Astrocyte (in vitro differentiated cells and primary cell): Measurements from ENCODE around the gene CLASP1. TPM values are rescaled to one million over a fixed set of nuclear protein-coding genes. Genes with fewer than 3 reads are reported as not detected.

ENCODE experiments used
- DNase-seq: peaks from one replicate; pipeline ENCODE4 v3.0.0-alpha.2; 2010; ENCODE audit warnings: low read depth
- FAIRE-seq: peaks from 2 replicates; lab custom pipeline; 2011; peaks lifted over from hg19 to GRCh38; lab: Jason Lieb, UNC
- H2AFZ ChIP-seq: 2 replicates; pipeline ENCODE4 v1.6.0; 2012; ENCODE audit warnings: low read depth, low read length, inconsistent platforms
- H3K27ac ChIP-seq: 2 replicates; pipeline ENCODE4 v1.5.1; 2011; ENCODE audit warnings: low read depth, low read length, inconsistent platforms
- H3K27me3 ChIP-seq: 2 replicates; pipeline ENCODE4 v1.6.0; 2011; ENCODE audit warnings: low read length, inconsistent platforms; ENCODE audit not compliant: insufficient read depth
- H3K36me3 ChIP-seq: 2 replicates; pipeline ENCODE4 v1.5.1; 2011; ENCODE audit warnings: low read length, inconsistent platforms; ENCODE audit not compliant: insufficient read depth
- H3K4me1 ChIP-seq: 2 replicates; pipeline ENCODE4 v1.5.1; 2011; ENCODE audit warnings: low read length, inconsistent platforms; ENCODE audit not compliant: insufficient read depth
- H3K4me2 ChIP-seq: 2 replicates; pipeline ENCODE4 v1.6.0; 2012; ENCODE audit warnings: low read length, inconsistent platforms
- H3K4me3 ChIP-seq: 2 replicates; pipeline ENCODE4 v1.5.1; 2011; ENCODE audit warnings: low read depth, mild to moderate bottlenecking, low read length, inconsistent platforms; ENCODE audit not compliant: insufficient read depth
- H3K79me2 ChIP-seq: 2 replicates; pipeline ENCODE4 v1.6.0; 2012; ENCODE audit warnings: mild to moderate bottlenecking, low read length, inconsistent platforms; ENCODE audit not compliant: insufficient read depth
- H3K9ac ChIP-seq: 2 replicates; pipeline ENCODE4 v1.6.0; 2012; ENCODE audit warnings: mild to moderate bottlenecking, low read length, inconsistent platforms
- H3K9me3 ChIP-seq: 2 replicates; pipeline ENCODE4 v1.5.1; 2012; ENCODE audit warnings: low read depth, mild to moderate bottlenecking, low read length, inconsistent platforms; ENCODE audit not compliant: insufficient read depth
- H4K20me1 ChIP-seq: 2 replicates; pipeline ENCODE4 v1.6.0; 2012; ENCODE audit warnings: low read length, inconsistent platforms; ENCODE audit not compliant: insufficient read depth
- H3K27ac Mint-ChIP-seq: one replicate; pipeline ENCODE4 v1.8.0; 2021; ENCODE audit warnings: mild to moderate bottlenecking, mixed read lengths; ENCODE audit not compliant: unreplicated experiment
- H3K27me3 Mint-ChIP-seq: one replicate; pipeline ENCODE4 v1.8.0; 2021; ENCODE audit warnings: low read depth, mixed read lengths; ENCODE audit not compliant: unreplicated experiment
- H3K36me3 Mint-ChIP-seq: one replicate; pipeline ENCODE4 v1.8.0; 2021; ENCODE audit warnings: low read depth, mixed read lengths; ENCODE audit not compliant: unreplicated experiment
- H3K4me1 Mint-ChIP-seq: one replicate; pipeline ENCODE4 v1.8.0; 2021; ENCODE audit warnings: low read depth, mixed read lengths; ENCODE audit not compliant: unreplicated experiment
- H3K4me3 Mint-ChIP-seq: one replicate; pipeline ENCODE4 v1.8.0; 2021; ENCODE audit warnings: mild to moderate bottlenecking, moderate library complexity, mixed read lengths; ENCODE audit not compliant: unreplicated experiment
- H3K9me3 Mint-ChIP-seq: one replicate; pipeline ENCODE4 v1.8.0; 2021; ENCODE audit warnings: mild to moderate bottlenecking, mixed read lengths; ENCODE audit not compliant: unreplicated experiment
- EZH2 ChIP-seq: IDR thresholded peaks from 2 replicates; pipeline ENCODE4 v1.6.1; 2012; ENCODE audit warnings: mild to moderate bottlenecking, low read length, inconsistent platforms; ENCODE audit not compliant: insufficient read depth
- total RNA-seq: library from RNA; stranded (reverse); gene quantifications from 2 replicates; pipeline ENCODE4 v1.2.1, GENCODE V29; 2021
- TF ChIP-seq, protein P1 (sequence below): IDR thresholded peaks from 2 replicates; pipeline ENCODE4 v1.5.1; 2011; ENCODE audit warnings: low read depth, mild to moderate bottlenecking, inconsistent platforms, low read length, moderate library complexity; ENCODE audit not compliant: insufficient read depth

The CLASP1 gene
- total RNA-seq, 1 donor from 2014 or later: 56.7 TPM

DNA sequence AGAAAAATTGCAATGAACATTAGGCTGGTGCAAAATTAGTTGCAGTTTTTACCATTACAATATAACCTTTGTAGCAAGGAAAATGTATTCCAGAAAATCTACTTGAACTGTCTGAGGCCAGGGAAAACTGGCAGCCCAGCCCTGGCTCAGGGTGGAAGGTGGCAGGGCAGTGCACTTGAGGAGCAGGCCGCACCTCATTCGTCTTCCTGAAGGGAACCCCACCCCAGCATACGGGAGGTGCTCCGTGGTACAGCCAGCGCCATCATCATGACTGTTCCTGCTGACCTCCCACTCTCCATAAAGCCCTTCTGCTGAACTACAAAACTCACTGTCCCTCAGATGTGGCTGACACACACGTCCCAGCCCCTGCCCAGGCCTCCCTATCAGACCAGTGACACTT, 298.4 kb downstream of the CLASP1 start:
- Mint-ChIP-seq H3K4me1 (no peaks in the 10 kb centered on the region), H3K36me3 (peaks cover 30% of the 10 kb centered on the region), H3K27me3 (no peaks in the 10 kb centered on the region), H3K4me3 (no peak overlapping the region), H3K9me3 (no peaks in the 10 kb centered on the region), H3K27ac (no peak overlapping the region)
- H3K4me3 ChIP-seq: no peak overlapping the region
- H2AFZ ChIP-seq: no peak overlapping the region
- FAIRE-seq (no peak), DNase-seq (no peak)
- no peak for TF ChIP-seq EZH2
- TF ChIP-seq, protein P1, sequence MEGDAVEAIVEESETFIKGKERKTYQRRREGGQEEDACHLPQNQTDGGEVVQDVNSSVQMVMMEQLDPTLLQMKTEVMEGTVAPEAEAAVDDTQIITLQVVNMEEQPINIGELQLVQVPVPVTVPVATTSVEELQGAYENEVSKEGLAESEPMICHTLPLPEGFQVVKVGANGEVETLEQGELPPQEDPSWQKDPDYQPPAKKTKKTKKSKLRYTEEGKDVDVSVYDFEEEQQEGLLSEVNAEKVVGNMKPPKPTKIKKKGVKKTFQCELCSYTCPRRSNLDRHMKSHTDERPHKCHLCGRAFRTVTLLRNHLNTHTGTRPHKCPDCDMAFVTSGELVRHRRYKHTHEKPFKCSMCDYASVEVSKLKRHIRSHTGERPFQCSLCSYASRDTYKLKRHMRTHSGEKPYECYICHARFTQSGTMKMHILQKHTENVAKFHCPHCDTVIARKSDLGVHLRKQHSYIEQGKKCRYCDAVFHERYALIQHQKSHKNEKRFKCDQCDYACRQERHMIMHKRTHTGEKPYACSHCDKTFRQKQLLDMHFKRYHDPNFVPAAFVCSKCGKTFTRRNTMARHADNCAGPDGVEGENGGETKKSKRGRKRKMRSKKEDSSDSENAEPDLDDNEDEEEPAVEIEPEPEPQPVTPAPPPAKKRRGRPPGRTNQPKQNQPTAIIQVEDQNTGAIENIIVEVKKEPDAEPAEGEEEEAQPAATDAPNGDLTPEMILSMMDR: no peak
- H3K36me3 ChIP-seq: peaks cover 38% of the 10 kb centered on the region
- H3K27me3 ChIP-seq: no peaks in the 10 kb centered on the region
- H3K4me2 ChIP-seq: no peak overlapping the region
- H3K79me2 ChIP-seq: no peaks in the 10 kb centered on the region
- H3K4me1 ChIP-seq: no peaks in the 10 kb centered on the region
- no peaks in the 10 kb centered on the region for H3K9me3 ChIP-seq
- H4K20me1 ChIP-seq: peaks cover 10% of the 10 kb centered on the region
- no peak overlapping the region for H3K9ac ChIP-seq
- no peak overlapping the region for H3K27ac ChIP-seq

- no peaks in the 10 kb centered on the region for H3K9me3 Mint-ChIP-seq
- H3K36me3 Mint-ChIP-seq: peaks cover 31% of the 10 kb centered on the region
- FAIRE-seq (no peak), DNase-seq (no peak)
- Histone ChIP-seq H4K20me1 (peaks cover 5% of the 10 kb centered on the region), H2AFZ (no peak overlapping the region), H3K9me3 (no peaks in the 10 kb centered on the region), H3K4me1 (no peaks in the 10 kb centered on the region), H3K79me2 (no peaks in the 10 kb centered on the region), H3K4me3 (no peak overlapping the region), H3K4me2 (no peak overlapping the region), H3K36me3 (peaks cover 41% of the 10 kb centered on the region), H3K27ac (no peak overlapping the region), H3K9ac (no peak overlapping the region), H3K27me3 (no peaks in the 10 kb centered on the region)
- no peaks in the 10 kb centered on the region for H3K4me1 Mint-ChIP-seq
- no peaks in the 10 kb centered on the region for H3K27me3 Mint-ChIP-seq
- no peak overlapping the region for H3K4me3 Mint-ChIP-seq
- no peak overlapping the region for H3K27ac Mint-ChIP-seq
- no peak for TF ChIP-seq EZH2
- TF ChIP-seq, protein P1: no peak
Observed at GRCh38 chr2:121350402-121350775, 298.9 kb downstream of the CLASP1 start.

DNA sequence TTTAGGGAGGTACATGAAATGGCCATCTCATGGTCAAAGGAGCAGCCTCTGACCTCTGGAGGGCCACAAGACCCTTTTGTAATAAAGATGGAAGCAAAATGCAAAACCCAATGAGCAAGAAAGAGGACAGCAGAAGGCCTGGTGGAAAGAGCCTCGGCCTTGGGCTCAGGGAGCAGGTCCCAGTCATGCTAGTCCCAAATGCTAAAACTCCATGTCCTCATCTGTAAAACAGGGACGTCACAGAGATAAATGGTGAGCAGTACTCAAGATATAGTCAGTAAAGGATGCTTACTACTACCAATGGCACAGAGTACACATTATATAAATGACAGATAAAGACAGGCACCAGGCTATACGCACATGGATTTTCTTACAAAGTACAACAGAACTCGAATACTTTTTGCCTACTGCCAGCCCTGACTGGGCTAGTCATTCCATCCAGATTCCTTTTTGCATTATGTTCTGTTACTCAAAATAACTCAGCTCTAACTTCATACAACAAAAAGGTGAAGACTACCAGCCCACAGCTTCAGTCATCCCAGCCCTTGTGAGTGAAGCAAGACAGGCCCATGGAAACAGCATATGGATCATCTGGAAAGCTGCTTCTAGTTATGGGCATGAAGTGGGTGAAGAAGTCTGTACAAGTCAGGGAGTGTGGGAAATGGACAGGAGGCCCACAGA, 299.4 kb downstream of the CLASP1 start:
- Mint-ChIP-seq H3K27ac (no peak overlapping the region), H3K9me3 (no peaks in the 10 kb centered on the region), H3K36me3 (peaks cover 34% of the 10 kb centered on the region), H3K27me3 (no peaks in the 10 kb centered on the region), H3K4me3 (no peak overlapping the region), H3K4me1 (no peaks in the 10 kb centered on the region)
- no peak for DNase-seq
- no peak overlapping the region for H2AFZ ChIP-seq
- H3K9ac ChIP-seq: no peak overlapping the region
- H3K9me3 ChIP-seq: no peaks in the 10 kb centered on the region
- H3K4me2 ChIP-seq: no peak overlapping the region
- FAIRE-seq: no peak
- no peaks in the 10 kb centered on the region for H3K27me3 ChIP-seq
- peaks cover 41% of the 10 kb centered on the region for H3K36me3 ChIP-seq
- H3K4me3 ChIP-seq: no peak overlapping the region
- H3K79me2 ChIP-seq: no peaks in the 10 kb centered on the region
- no peak overlapping the region for H3K27ac ChIP-seq
- H3K4me1 ChIP-seq: no peaks in the 10 kb centered on the region
- H4K20me1 ChIP-seq: peaks cover 4% of the 10 kb centered on the region
- TF ChIP-seq, protein P1: no peak
- no peak for TF ChIP-seq EZH2
